Fibroblast of lung (primary cell): ENCODE measurements around the gene RAP1GAP. TPM values are rescaled to one million over a fixed set of nuclear protein-coding genes. Genes with fewer than 3 reads are reported as not detected.

ENCODE experiments used
- DNase-seq, 2 donors: peaks; one replicate each; pipeline versions ENCODE4 v3.0.0 to v3.0.0-alpha.2; 2010; ENCODE audit warnings: low read depth in 2 of 2
- H2AFZ ChIP-seq: 2 replicates; pipeline ENCODE4 v1.5.1; 2012; ENCODE audit warnings: low read length, control low read depth, inconsistent platforms
- H3K27ac ChIP-seq: 2 replicates; pipeline ENCODE4 v1.5.1; 2011; ENCODE audit warnings: low read length, control low read depth; ENCODE audit not compliant: insufficient read depth
- H3K27me3 ChIP-seq: 2 replicates; pipeline ENCODE4 v1.5.1; 2011; ENCODE audit warnings: mild to moderate bottlenecking, low read length; ENCODE audit not compliant: control insufficient read depth, insufficient read depth
- H3K36me3 ChIP-seq: 2 replicates; pipeline ENCODE4 v1.5.1; 2011; ENCODE audit warnings: low read length; ENCODE audit not compliant: control insufficient read depth, insufficient read depth
- H3K4me1 ChIP-seq: 2 replicates; pipeline ENCODE4 v1.5.1; 2011; ENCODE audit warnings: low read length; ENCODE audit not compliant: control insufficient read depth, insufficient read depth; ENCODE audit errors: extremely low read depth
- H3K4me2 ChIP-seq: 2 replicates; pipeline ENCODE4 v1.5.1; 2011; ENCODE audit warnings: low read length, control low read depth; ENCODE audit not compliant: insufficient read depth; ENCODE audit errors: extremely low read depth
- H3K4me3 ChIP-seq, 4 experiments: fragments of 200-600 bp in 1 of 4; sonication (generic) in 1 of 4; replicated peaks in 1 of 4; 2 replicates each; pipeline ENCODE4 v1.5.1; 2011 to 2016; ENCODE audit warnings: low read length in 4 of 4, low read depth in 3 of 4, mild to moderate bottlenecking in 3 of 4, control low read depth in 2 of 4, inconsistent platforms in 1 of 4, mixed read lengths in 1 of 4; ENCODE audit not compliant: insufficient read depth in 1 of 4; ENCODE audit errors: control extremely low read depth in 1 of 4
- H3K79me2 ChIP-seq: 2 replicates; pipeline ENCODE4 v1.5.1; 2012; ENCODE audit warnings: mild to moderate bottlenecking, low read length, inconsistent platforms; ENCODE audit not compliant: control insufficient read depth, insufficient read depth
- H3K9ac ChIP-seq: 2 replicates; pipeline ENCODE4 v1.5.1; 2011; ENCODE audit warnings: mild to moderate bottlenecking, low read length, control low read depth; ENCODE audit not compliant: insufficient read depth
- H3K9me3 ChIP-seq: 2 replicates; pipeline ENCODE4 v1.5.1; 2012; ENCODE audit warnings: low read depth, low read length; ENCODE audit not compliant: control insufficient read depth, insufficient read depth
- H4K20me1 ChIP-seq: 2 replicates; pipeline ENCODE4 v1.5.1; 2011; ENCODE audit warnings: low read length; ENCODE audit not compliant: control insufficient read depth, insufficient read depth; ENCODE audit errors: extremely low read depth
- CTCF ChIP-seq, 2 donors: IDR thresholded peaks in 1 of 2; conservative IDR thresholded peaks in 1 of 2; 1 replicate in 1 of 2; 2 replicates in 1 of 2; pipeline ENCODE4 v1.5.1; 2011 to 2012; ENCODE audit warnings: low read length in 2 of 2, control low read depth in 1 of 2, inconsistent platforms in 1 of 2, low read depth in 1 of 2, mild to moderate bottlenecking in 1 of 2
- EZH2 ChIP-seq: IDR thresholded peaks from 2 replicates; pipeline ENCODE4 v1.5.1; 2012; ENCODE audit warnings: low read length, control low read depth, mild to moderate bottlenecking; ENCODE audit errors: missing control alignments
- polyA plus RNA-seq, 2 donors: library from polyadenylated mRNA; depleted of rRNA in 1 of 2; stranded (reverse) in 1 of 2; unstranded in 1 of 2; fragments of >200 nt; gene quantifications; 2 replicates each; pipeline ENCODE4 v1.2.1, GENCODE V29; 2011 to 2012; ENCODE audit warnings: missing spikeins in 1 of 2
- total RNA-seq: library from RNA; depleted of rRNA; stranded (reverse); fragments of >200 nt; gene quantifications from 2 replicates; pipeline ENCODE4 v1.2.1, GENCODE V29; 2014

RAP1GAP gene
- total and polyA plus RNA-seq, 2 donors (not counting 1 experiment from before 2014, with no cell fraction given): under 0.01 to 0.05 TPM

GRCh38 chr1:21651214-21652042, 17.7 kb downstream of the RAP1GAP start:
- Histone ChIP-seq H3K9ac (no peak overlapping the region), H3K27ac (no peak overlapping the region), H4K20me1 (no peaks in the 10 kb centered on the region), H3K27me3 (peaks cover 21% of the 10 kb centered on the region), H3K4me2 (peak overlapping the region; percentile 66), H3K4me1 (peaks cover 3% of the 10 kb centered on the region), H3K4me3 (peak overlapping the region in 2 of 4 experiments; percentile 34 to 48), H3K36me3 (no peaks in the 10 kb centered on the region), H3K79me2 (no peaks in the 10 kb centered on the region), H2AFZ (no peak overlapping the region), H3K9me3 (no peaks in the 10 kb centered on the region)
- peak in 1 of 2 donors; percentile 27 for DNase-seq
- TF ChIP-seq CTCF (conservative IDR thresholded peaks at IDR 0.05 in 1 of 2, IDR thresholded peaks at IDR 0.05 in 1 of 2; ENCODE audit: low read depth in 1 of 2, low read length in 2 of 2) (no peak), EZH2 (peak; percentile 94)

GRCh38 chr1:21650400-21650799, 18.8 kb downstream of the RAP1GAP start:
- peaks cover 21% of the 10 kb centered on the region for H3K27me3 ChIP-seq
- no peak overlapping the region for H3K27ac ChIP-seq
- no peak for TF ChIP-seq EZH2
- no peak for TF ChIP-seq CTCF (conservative IDR thresholded peaks at IDR 0.05 in 1 of 2, IDR thresholded peaks at IDR 0.05 in 1 of 2; ENCODE audit: low read depth in 1 of 2, low read length in 2 of 2)
- no peak for DNase-seq
- H3K9ac ChIP-seq: no peak overlapping the region
- no peak overlapping the region for H2AFZ ChIP-seq
- H3K4me1 ChIP-seq: peaks cover 3% of the 10 kb centered on the region
- H3K4me3 ChIP-seq: no peak overlapping the region
- H3K79me2 ChIP-seq: no peaks in the 10 kb centered on the region
- H3K36me3 ChIP-seq: no peaks in the 10 kb centered on the region
- no peaks in the 10 kb centered on the region for H4K20me1 ChIP-seq
- no peak overlapping the region for H3K4me2 ChIP-seq
- H3K9me3 ChIP-seq: no peaks in the 10 kb centered on the region

GRCh38 chr1:21649315-21649714, 19.8 kb downstream of the RAP1GAP start:
- Histone ChIP-seq H3K4me2 (no peak overlapping the region), H3K9me3 (no peaks in the 10 kb centered on the region), H3K27ac (no peak overlapping the region), H3K79me2 (no peaks in the 10 kb centered on the region), H2AFZ (no peak overlapping the region), H3K36me3 (no peaks in the 10 kb centered on the region), H3K27me3 (peaks cover 21% of the 10 kb centered on the region), H3K4me3 (no peak overlapping the region), H4K20me1 (no peaks in the 10 kb centered on the region), H3K9ac (no peak overlapping the region), H3K4me1 (peaks cover 3% of the 10 kb centered on the region)
- TF ChIP-seq CTCF (conservative IDR thresholded peaks at IDR 0.05 in 1 of 2, IDR thresholded peaks at IDR 0.05 in 1 of 2; ENCODE audit: low read depth in 1 of 2, low read length in 2 of 2) (no peak), EZH2 (no peak)
- no peak for DNase-seq
